HepG2 (cell line): ENCODE data around the gene RBP4. TPM values are rescaled to one million over a fixed set of nuclear protein-coding genes. Genes with fewer than 3 reads are reported as not detected.
A peak's percentile ranks its signal among the peaks of the same experiment; 100 is the strongest.

Experiments used
- ESRRA ChIP-seq: sonication (generic); formaldehyde crosslinking; IDR thresholded peaks from 2 replicates; pipeline ENCODE4 v1.5.1; 2020; ENCODE audit warnings: mild to moderate bottlenecking, low read depth, missing genetic modification reagents
- FOXA3 ChIP-seq: IDR thresholded peaks from 2 replicates; pipeline ENCODE4 v1.6.1; 2016; ENCODE audit warnings: missing genetic modification reagents, missing compliant biosample characterization
- HDAC2 ChIP-seq: sonication (generic); formaldehyde crosslinking; IDR thresholded peaks from 2 replicates; pipeline ENCODE4 v1.4.0; 2020; ENCODE audit warnings: missing genetic modification reagents
- HNF4A ChIP-seq: sonication (generic); formaldehyde crosslinking; IDR thresholded peaks from 2 replicates; pipeline ENCODE4 v1.4.0; 2020; ENCODE audit warnings: missing genetic modification reagents
- KAT8 ChIP-seq: IDR thresholded peaks from 2 replicates; pipeline ENCODE4 v1.6.1; 2016; ENCODE audit warnings: missing genetic modification reagents, missing compliant biosample characterization
- MAZ ChIP-seq, 2 experiments: sonication (generic) in 1 of 2; formaldehyde crosslinking in 1 of 2; IDR thresholded peaks; 2 replicates each; pipeline versions ENCODE4 v1.5.0 to v1.6.1; 2012 to 2020; ENCODE audit warnings: low read depth in 2 of 2, mild to moderate bottlenecking in 2 of 2, borderline replicate concordance in 1 of 2, improper control_type of control experiment in 1 of 2, low read length in 1 of 2, missing genetic modification reagents in 1 of 2, moderate library complexity in 1 of 2
- NRL ChIP-seq: sonication (generic); formaldehyde crosslinking; IDR thresholded peaks from 2 replicates; pipeline ENCODE4 v1.5.0; 2020; ENCODE audit warnings: missing genetic modification reagents, mild to moderate bottlenecking, moderate library complexity, borderline replicate concordance
- PRDM15 ChIP-seq: sonication (generic); formaldehyde crosslinking; IDR thresholded peaks from 2 replicates; pipeline ENCODE4 v1.4.0; 2020; ENCODE audit warnings: missing genetic modification reagents
- RBFOX2 ChIP-seq: fragments of 200-400 bp; formaldehyde crosslinking; IDR thresholded peaks from 2 replicates; pipeline ENCODE4 v1.6.1; 2017; ENCODE audit warnings: low read depth, mild to moderate bottlenecking, low read length
- SOX6 ChIP-seq, 2 experiments: fragments of 450-650 bp in 1 of 2; sonication (generic) in 1 of 2; formaldehyde crosslinking in 1 of 2; IDR thresholded peaks; 2 replicates each; pipeline versions ENCODE4 v1.4.0 to v1.6.1; 2017 to 2020; ENCODE audit warnings: antibody characterized with exemption in 1 of 2, mild to moderate bottlenecking in 1 of 2, missing genetic modification reagents in 1 of 2
- SP140L ChIP-seq: sonication (generic); formaldehyde crosslinking; IDR thresholded peaks from 2 replicates; pipeline ENCODE4 v1.4.0; 2020; ENCODE audit warnings: missing genetic modification reagents, borderline replicate concordance
- TAF15 ChIP-seq: fragments of 200-400 bp; formaldehyde crosslinking; IDR thresholded peaks from one replicate; pipeline ENCODE4 v1.6.1; 2018; ENCODE audit warnings: mild to moderate bottlenecking, low read depth, low read length; ENCODE audit not compliant: poor library complexity, severe bottlenecking
- TBX2 ChIP-seq: sonication (generic); formaldehyde crosslinking; IDR thresholded peaks from 2 replicates; pipeline ENCODE4 v1.5.0; 2020; ENCODE audit warnings: missing genetic modification reagents, mild to moderate bottlenecking, borderline replicate concordance
- ZBTB1 ChIP-seq: sonication (generic); formaldehyde crosslinking; IDR thresholded peaks from 2 replicates; pipeline ENCODE4 v1.4.0; 2020; ENCODE audit warnings: missing genetic modification reagents, borderline replicate concordance
- ZNF10 ChIP-seq: sonication (generic); formaldehyde crosslinking; IDR thresholded peaks from 2 replicates; pipeline ENCODE4 v1.4.0; 2020; ENCODE audit warnings: mild to moderate bottlenecking, low read depth, missing genetic modification reagents, borderline replicate concordance
- ZNF292 ChIP-seq: sonication (generic); formaldehyde crosslinking; IDR thresholded peaks from 2 replicates; pipeline ENCODE4 v1.8.1; 2022; ENCODE audit warnings: mild to moderate bottlenecking, low read depth, missing genetic modification reagents, borderline replicate concordance
- ZNF3 ChIP-seq: IDR thresholded peaks from 2 replicates; pipeline ENCODE4 v1.7.0; 2017; ENCODE audit warnings: inconsistent platforms
- ZNF329 ChIP-seq: sonication (generic); formaldehyde crosslinking; IDR thresholded peaks from 2 replicates; pipeline ENCODE4 v1.9.0; 2021; ENCODE audit warnings: low read depth, mild to moderate bottlenecking, missing genetic modification reagents
- ZNF33B ChIP-seq: sonication (generic); formaldehyde crosslinking; IDR thresholded peaks from 2 replicates; pipeline ENCODE4 v1.5.1; 2020; ENCODE audit warnings: mild to moderate bottlenecking, missing genetic modification reagents
- ZNF343 ChIP-seq: sonication (generic); formaldehyde crosslinking; IDR thresholded peaks from 2 replicates; pipeline ENCODE4 v1.4.0; 2020; ENCODE audit warnings: mild to moderate bottlenecking, missing genetic modification reagents
- ZNF501 ChIP-seq: sonication (generic); formaldehyde crosslinking; IDR thresholded peaks from 2 replicates; pipeline ENCODE4 v1.5.1; 2020; ENCODE audit warnings: mild to moderate bottlenecking, moderate library complexity, missing genetic modification reagents
- ZNF629 ChIP-seq: sonication (generic); formaldehyde crosslinking; conservative IDR thresholded peaks from 2 replicates; pipeline ENCODE4 v1.5.0; 2020; ENCODE audit warnings: missing genetic modification reagents
- ZNF761 ChIP-seq: sonication (generic); formaldehyde crosslinking; conservative IDR thresholded peaks from 2 replicates; pipeline ENCODE4 v1.4.0; 2020; ENCODE audit warnings: mild to moderate bottlenecking, missing genetic modification reagents
- polyA plus RNA-seq, 8 experiments: library from polyadenylated mRNA; depleted of rRNA in 3 of 8; stranded (reverse) in 7 of 8; unstranded in 1 of 8; fragments of >200 nt; fragmentation: Illumina TruSeq in 4 of 8; extraction: Trizol in 4 of 8; gene quantifications; 2 replicates each; pipeline versions ENCODE4 v1.2.1 to v1.2.3, GENCODE V29; 2011 to 2016; ENCODE audit warnings: low read depth in 4 of 8, missing spikeins in 1 of 8, mixed read lengths in 1 of 8; ENCODE audit not compliant: insufficient read depth in 1 of 8
- total RNA-seq, 5 experiments: library from RNA; depleted of rRNA; stranded (reverse); fragments of >200 nt; fragmentation: Illumina TruSeq; extraction: Trizol; gene quantifications; 2 replicates each; pipeline ENCODE4 v1.2.3, GENCODE V29; 2016; ENCODE audit warnings: low read depth in 1 of 5
- TF ChIP-seq, protein P1 (sequence below): sonication (generic); formaldehyde crosslinking; IDR thresholded peaks from 2 replicates; pipeline ENCODE4 v1.4.0; 2020; ENCODE audit warnings: missing genetic modification reagents

RBP4 gene
- total and polyA plus RNA-seq, 2 of the 13 experiments (the other 11 are each of a cell fraction or from before 2014, with no cell fraction given) = 642 to 931 TPM

DNA sequence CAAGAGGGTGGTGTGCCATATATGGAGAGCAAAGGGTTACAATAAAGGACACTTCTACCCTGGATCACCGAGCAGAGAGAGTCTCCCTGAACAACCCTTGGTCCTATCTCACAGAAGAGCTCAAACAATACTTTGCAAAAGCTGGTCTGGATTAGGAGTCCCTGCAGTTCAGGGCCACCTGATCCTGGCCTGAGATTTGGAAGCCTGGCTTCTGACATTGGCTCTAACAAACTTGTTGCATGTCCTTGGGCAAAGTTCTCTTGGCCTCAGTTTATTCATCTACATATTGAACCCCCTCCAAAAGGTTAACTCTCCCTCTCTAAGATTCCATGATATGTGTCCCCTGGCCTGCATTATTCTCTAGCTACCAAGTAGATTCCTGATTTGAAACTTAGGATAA is 1.7 kb downstream of the RBP4 start (continued):
- TF ChIP-seq PRDM15 (CRISPR knock-in tag) (peak; percentile 95), ZNF329 (CRISPR knock-in tag) (no peak), NRL (no peak), FOXA3 (CRISPR knock-in tag) (no peak), ZNF343 (CRISPR knock-in tag) (0 out of 2 replicates have a peak, but pooled peaks have one; percentile 26), MAZ (IDR thresholded peaks at IDR 0.05; ENCODE audit: borderline replicate concordance, low read depth, low read length) (no peak), MAZ (CRISPR knock-in tag; IDR thresholded peaks at IDR 0.05; ENCODE audit: low read depth) (0 out of 2 replicates have a peak, but pooled peaks have one; percentile 24), ZBTB1 (no peak), TAF15 (no peak), TBX2 (CRISPR knock-in tag) (0 out of 2 replicates have a peak, but pooled peaks have one; percentile 14), ZNF292 (CRISPR knock-in tag) (no peak), HDAC2 (CRISPR knock-in tag) (peak; percentile 6; the same call in 1 of the 2 replicates), ZNF10 (CRISPR knock-in tag) (no peak), ZNF629 (peak; percentile 81), ZNF33B (CRISPR knock-in tag) (no peak), KAT8 (CRISPR knock-in tag) (no peak), ZNF501 (no peak), SP140L (CRISPR knock-in tag) (no peak), ZNF3 (no peak), HNF4A (CRISPR knock-in tag) (peak; percentile 60), ESRRA (CRISPR knock-in tag) (0 out of 2 replicates have a peak, but pooled peaks have one; percentile 34), ZNF761 (CRISPR knock-in tag) (0 out of 2 replicates have a peak, but pooled peaks have one; percentile 72), RBFOX2 (peak; percentile 35; the same call in 1 of the 2 replicates), SOX6 (IDR thresholded peaks at IDR 0.05) (no peak), SOX6 (CRISPR knock-in tag; IDR thresholded peaks at IDR 0.05) (0 out of 2 replicates have a peak, but pooled peaks have one; percentile 18)
- TF ChIP-seq, protein P1, sequence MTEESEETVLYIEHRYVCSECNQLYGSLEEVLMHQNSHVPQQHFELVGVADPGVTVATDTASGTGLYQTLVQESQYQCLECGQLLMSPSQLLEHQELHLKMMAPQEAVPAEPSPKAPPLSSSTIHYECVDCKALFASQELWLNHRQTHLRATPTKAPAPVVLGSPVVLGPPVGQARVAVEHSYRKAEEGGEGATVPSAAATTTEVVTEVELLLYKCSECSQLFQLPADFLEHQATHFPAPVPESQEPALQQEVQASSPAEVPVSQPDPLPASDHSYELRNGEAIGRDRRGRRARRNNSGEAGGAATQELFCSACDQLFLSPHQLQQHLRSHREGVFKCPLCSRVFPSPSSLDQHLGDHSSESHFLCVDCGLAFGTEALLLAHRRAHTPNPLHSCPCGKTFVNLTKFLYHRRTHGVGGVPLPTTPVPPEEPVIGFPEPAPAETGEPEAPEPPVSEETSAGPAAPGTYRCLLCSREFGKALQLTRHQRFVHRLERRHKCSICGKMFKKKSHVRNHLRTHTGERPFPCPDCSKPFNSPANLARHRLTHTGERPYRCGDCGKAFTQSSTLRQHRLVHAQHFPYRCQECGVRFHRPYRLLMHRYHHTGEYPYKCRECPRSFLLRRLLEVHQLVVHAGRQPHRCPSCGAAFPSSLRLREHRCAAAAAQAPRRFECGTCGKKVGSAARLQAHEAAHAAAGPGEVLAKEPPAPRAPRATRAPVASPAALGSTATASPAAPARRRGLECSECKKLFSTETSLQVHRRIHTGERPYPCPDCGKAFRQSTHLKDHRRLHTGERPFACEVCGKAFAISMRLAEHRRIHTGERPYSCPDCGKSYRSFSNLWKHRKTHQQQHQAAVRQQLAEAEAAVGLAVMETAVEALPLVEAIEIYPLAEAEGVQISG (CRISPR knock-in tag) = 0 out of 2 replicates have a peak, but pooled peaks have one; percentile 21
